ENCODE data around the gene ALOX5AP. TPM values are rescaled to one million over a fixed set of nuclear protein-coding genes. Genes with fewer than 3 reads are reported as not detected.

ALOX5AP gene
- total and polyA plus RNA-seq, 2 experiments from 2014 or later, result 0.49 TPM; not detected in 1

DNA sequence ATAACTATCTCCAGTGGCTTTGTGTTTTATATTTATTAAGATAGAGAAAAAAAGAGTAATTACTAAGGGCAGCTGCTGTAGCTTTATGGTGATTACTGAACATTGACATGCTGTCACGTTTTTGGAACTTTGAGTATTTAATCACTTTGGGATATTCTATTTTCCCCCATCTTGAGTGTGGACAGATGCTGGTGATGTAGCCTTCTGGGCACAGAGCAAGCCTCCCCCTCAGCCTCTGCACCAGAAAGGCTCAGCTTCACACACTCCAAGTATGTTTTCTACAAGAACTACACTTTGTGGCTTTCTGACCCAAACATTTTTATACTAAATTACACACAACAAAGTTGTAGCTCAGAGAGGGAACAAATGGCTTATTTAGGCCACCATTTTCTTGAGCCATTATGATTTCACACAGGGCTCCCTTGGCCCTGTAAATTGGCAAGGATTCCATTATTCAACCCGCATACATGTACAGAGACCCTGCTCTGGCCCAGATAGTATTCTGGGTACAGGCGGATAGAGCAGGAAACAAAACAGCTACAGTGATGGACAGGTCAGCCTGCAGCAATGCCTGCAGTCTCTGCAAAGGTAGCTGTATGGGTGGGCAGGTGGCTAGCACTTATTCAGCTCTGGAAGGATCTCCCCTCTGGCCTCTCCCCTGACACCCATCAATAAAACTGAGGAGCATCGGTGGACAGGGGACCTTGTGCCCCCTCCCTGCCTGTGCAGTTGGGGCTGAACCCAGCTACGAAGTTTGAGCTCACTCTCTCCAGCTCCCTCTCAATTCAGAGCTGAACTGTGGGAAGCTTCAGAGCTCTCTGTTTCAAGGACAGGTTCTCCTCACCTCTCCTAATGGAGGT lies 1.3 kb downstream of the ALOX5AP start:
- H3F3A ChIP-seq (ENCODE audit: insufficient read depth), result peaks cover 25% of the 10 kb centered on the region
- TF ChIP-seq EZH2 (IDR thresholded peaks at IDR 0.05; ENCODE audit: insufficient read depth, poor library complexity, severe bottlenecking) (no peak), EZH2phosphoT487 (IDR thresholded peaks at IDR 0.05; ENCODE audit: insufficient read depth, low read depth) (no peak)
- WGBS, 2 experiments (ENCODE audit: low coverage in 1 of 2, low lambda C conversion rate in 2 of 2, missing lambda C conversion rate in 2 of 2), result 85 to 87% methylated on average over 5 of the region's 5 CpGs
- H3K27me3 ChIP-seq (replicated peaks; ENCODE audit: insufficient read depth), result no peaks in the 10 kb centered on the region
- DNase-seq, result no peak
- no peaks in the 10 kb centered on the region for H3K9me2 ChIP-seq (ENCODE audit: insufficient read depth)
- no peaks in the 10 kb centered on the region for H3K9me3 ChIP-seq (ENCODE audit: low read depth)
- H3K4me1 ChIP-seq (ENCODE audit: insufficient read depth), result peaks cover 25% of the 10 kb centered on the region
- H3K4me2 ChIP-seq (ENCODE audit: unreplicated experiment), result no peak overlapping the region
- H3K79me2 ChIP-seq (ENCODE audit: insufficient read depth), result no peaks in the 10 kb centered on the region
- no peaks in the 10 kb centered on the region for H3K36me3 ChIP-seq (ENCODE audit: low read depth)
- no peak overlapping the region for H3K9ac ChIP-seq
- in situ Hi-C loops (cut with MboI), result no loop called here
- H3K27ac ChIP-seq, result no peak overlapping the region
- no peak overlapping the region for H2AFZ ChIP-seq
- H4K20me1 ChIP-seq (ENCODE audit: insufficient read depth), result no peaks in the 10 kb centered on the region
- H3K4me3 ChIP-seq, result no peak overlapping the region

DNA sequence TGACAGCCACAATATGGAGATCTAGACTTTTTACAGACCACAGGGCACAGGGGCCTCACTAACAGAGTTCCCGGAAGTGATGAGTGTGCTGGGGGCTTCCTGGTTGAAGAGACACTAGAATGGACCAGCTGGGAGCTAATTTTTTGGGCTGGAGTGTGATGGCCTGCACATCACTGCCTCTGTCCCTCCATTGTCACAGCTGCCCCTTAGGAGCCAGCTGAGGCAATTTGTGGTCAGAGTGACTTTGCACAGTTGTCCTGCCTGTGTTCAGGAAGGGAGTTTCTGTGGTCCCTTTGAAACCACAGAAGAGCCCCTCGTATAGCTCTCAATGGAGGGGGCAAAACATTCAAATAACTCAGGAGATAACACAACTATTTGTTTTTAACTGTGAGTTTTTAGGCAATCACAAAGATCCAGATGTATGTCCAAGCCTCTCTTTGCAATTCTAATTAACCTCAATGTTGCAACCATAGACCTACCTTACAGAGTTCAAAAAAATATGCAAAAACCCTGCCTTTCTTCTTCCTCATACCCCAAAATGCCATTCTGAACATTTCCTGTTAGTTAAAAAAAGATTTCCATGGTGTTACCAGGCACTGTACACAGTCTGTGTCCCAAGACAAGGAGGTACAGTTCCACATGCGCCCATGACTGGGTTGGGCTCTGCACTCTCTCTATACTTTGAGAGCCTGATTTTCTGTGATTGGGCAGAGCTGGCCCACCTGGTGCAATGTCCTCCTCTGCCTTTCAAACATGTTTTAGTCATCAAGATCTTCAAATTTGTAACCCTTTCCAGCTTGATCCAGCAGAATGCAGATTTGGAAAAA lies 2.4 kb downstream of the ALOX5AP start:
- peaks cover 28% of the 10 kb centered on the region for H3K4me1 ChIP-seq (ENCODE audit: insufficient read depth)
- no peak overlapping the region for H3K4me2 ChIP-seq (ENCODE audit: unreplicated experiment)
- no peak for DNase-seq
- H3K27me3 ChIP-seq (replicated peaks; ENCODE audit: insufficient read depth), result no peaks in the 10 kb centered on the region
- no peaks in the 10 kb centered on the region for H3K9me2 ChIP-seq (ENCODE audit: insufficient read depth)
- H3K79me2 ChIP-seq (ENCODE audit: insufficient read depth), result no peaks in the 10 kb centered on the region
- peaks cover 25% of the 10 kb centered on the region for H3F3A ChIP-seq (ENCODE audit: insufficient read depth)
- in situ Hi-C loops (cut with MboI), result no loop called here
- H3K9me3 ChIP-seq (ENCODE audit: low read depth), result no peaks in the 10 kb centered on the region
- no peaks in the 10 kb centered on the region for H4K20me1 ChIP-seq (ENCODE audit: insufficient read depth)
- H3K4me3 ChIP-seq, result no peak overlapping the region
- H3K36me3 ChIP-seq (ENCODE audit: low read depth), result no peaks in the 10 kb centered on the region
- no peak for TF ChIP-seq EZH2 (IDR thresholded peaks at IDR 0.05; ENCODE audit: insufficient read depth, poor library complexity, severe bottlenecking)
- 89 to 90% methylated on average over 3 of the region's 3 CpGs for WGBS, 2 experiments (ENCODE audit: low coverage in 1 of 2, low lambda C conversion rate in 2 of 2, missing lambda C conversion rate in 2 of 2)
- no peak overlapping the region for H3K9ac ChIP-seq
- H2AFZ ChIP-seq, result no peak overlapping the region
- H3K27ac ChIP-seq, result no peak overlapping the region

DNA sequence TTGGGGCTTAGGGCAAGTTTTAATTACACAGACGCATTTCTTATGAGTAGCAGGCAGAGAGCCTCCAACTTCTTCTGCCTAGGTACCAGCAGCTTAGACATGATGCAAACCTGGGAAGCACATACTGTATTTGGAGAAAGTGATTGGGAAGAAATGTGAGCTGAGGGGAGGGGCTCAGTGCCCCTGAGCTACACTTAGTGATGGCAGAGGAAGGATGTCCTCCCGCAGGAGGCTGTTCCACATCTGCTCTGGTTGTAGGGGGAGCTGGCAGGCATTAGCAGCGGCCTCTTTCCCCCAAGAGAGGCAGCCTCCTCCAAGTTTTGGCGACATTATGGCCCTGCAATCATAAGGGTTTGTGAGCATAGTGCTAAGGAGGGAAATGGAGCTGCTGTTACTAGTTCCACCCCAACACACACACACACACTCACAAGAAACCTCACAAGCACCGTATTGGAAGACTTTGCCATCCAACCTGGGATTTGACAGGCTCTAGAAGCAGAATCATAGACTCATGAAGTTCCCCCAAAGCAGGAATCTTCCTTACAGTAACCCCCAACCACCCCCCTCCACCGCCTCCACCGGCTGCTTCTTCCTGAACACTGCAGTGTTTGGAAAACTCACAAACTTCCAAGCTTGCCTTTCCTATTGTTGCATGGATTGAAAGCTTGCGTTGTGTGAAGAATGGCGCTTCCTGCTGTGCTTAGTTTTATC lies 3.3 kb downstream of the ALOX5AP start:
- Histone ChIP-seq H3K9me3 (ENCODE audit: low read depth) (no peaks in the 10 kb centered on the region), H2AFZ (no peak overlapping the region), H3K4me1 (ENCODE audit: insufficient read depth) (peaks cover 37% of the 10 kb centered on the region), H3K9me2 (ENCODE audit: insufficient read depth) (no peaks in the 10 kb centered on the region), H3K27me3 (replicated peaks; ENCODE audit: insufficient read depth) (no peaks in the 10 kb centered on the region), H4K20me1 (ENCODE audit: insufficient read depth) (no peaks in the 10 kb centered on the region), H3K4me2 (ENCODE audit: unreplicated experiment) (no peak overlapping the region), H3K27ac (no peak overlapping the region), H3K36me3 (ENCODE audit: low read depth) (no peaks in the 10 kb centered on the region), H3K9ac (no peak overlapping the region), H3F3A (ENCODE audit: insufficient read depth) (peaks cover 32% of the 10 kb centered on the region), H3K4me3 (no peak overlapping the region), H3K79me2 (ENCODE audit: insufficient read depth) (no peaks in the 10 kb centered on the region)
- in situ Hi-C loops (cut with MboI), result no loop called here
- no peak for TF ChIP-seq EZH2 (IDR thresholded peaks at IDR 0.05; ENCODE audit: insufficient read depth, poor library complexity, severe bottlenecking)
- TF ChIP-seq EZH2phosphoT487 (IDR thresholded peaks at IDR 0.05; ENCODE audit: insufficient read depth, low read depth), result no peak
- WGBS, 2 experiments (ENCODE audit: low coverage in 1 of 2, low lambda C conversion rate in 2 of 2, missing lambda C conversion rate in 2 of 2), result 88 to 92% methylated on average over 9 of the region's 9 CpGs
- no peak for DNase-seq

DNA sequence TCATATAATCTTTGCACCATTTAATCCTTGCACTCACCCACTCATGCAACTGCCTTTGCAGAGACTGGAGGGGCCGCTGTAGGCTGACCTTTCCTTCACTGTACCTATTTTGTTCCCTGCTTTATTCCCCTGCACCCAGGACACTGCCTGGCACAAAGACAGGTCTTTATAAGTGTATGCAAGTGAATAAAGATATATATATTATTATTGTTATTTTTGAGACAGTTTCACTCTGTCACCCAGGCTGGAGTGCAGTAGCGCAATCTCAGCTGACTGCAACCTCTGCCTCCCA lies 3.8 kb downstream of the ALOX5AP start:
- WGBS, 2 experiments (ENCODE audit: low coverage in 1 of 2, low lambda C conversion rate in 2 of 2, missing lambda C conversion rate in 2 of 2), result 92 to 98% methylated on average over 2 of the region's 2 CpGs
- TF ChIP-seq EZH2phosphoT487 (IDR thresholded peaks at IDR 0.05; ENCODE audit: insufficient read depth, low read depth) (no peak), EZH2 (IDR thresholded peaks at IDR 0.05; ENCODE audit: insufficient read depth, poor library complexity, severe bottlenecking) (no peak)
- Histone ChIP-seq H3K9me2 (ENCODE audit: insufficient read depth) (no peaks in the 10 kb centered on the region), H3K79me2 (ENCODE audit: insufficient read depth) (no peaks in the 10 kb centered on the region), H3K27ac (no peak overlapping the region), H3K4me2 (ENCODE audit: unreplicated experiment) (no peak overlapping the region), H3K36me3 (ENCODE audit: low read depth) (no peaks in the 10 kb centered on the region), H2AFZ (no peak overlapping the region), H3K4me3 (no peak overlapping the region), H3K27me3 (replicated peaks; ENCODE audit: insufficient read depth) (no peaks in the 10 kb centered on the region), H3F3A (ENCODE audit: insufficient read depth) (peaks cover 37% of the 10 kb centered on the region), H4K20me1 (ENCODE audit: insufficient read depth) (no peaks in the 10 kb centered on the region), H3K4me1 (ENCODE audit: insufficient read depth) (peaks cover 39% of the 10 kb centered on the region), H3K9ac (no peak overlapping the region), H3K9me3 (ENCODE audit: low read depth) (no peaks in the 10 kb centered on the region)
- no peak for DNase-seq
- in situ Hi-C loops (cut with MboI), result no loop called here

Data from GM23248 (cell line).